ENCODE data around the gene KPTN. TPM values are rescaled to one million over a fixed set of nuclear protein-coding genes. Genes with fewer than 3 reads are reported as not detected.

The KPTN gene
- total RNA-seq, 1 donor, result 4.0 TPM

GRCh38 chr19:47499371-47499770 is 15.4 kb upstream of the KPTN start:
- peaks cover 41% of the 10 kb centered on the region for H4K20me1 ChIP-seq (ENCODE audit: insufficient read depth, low read length)
- H3K9me3 ChIP-seq (ENCODE audit: low read depth, low read length), result no peaks in the 10 kb centered on the region
- H2AFZ ChIP-seq (ENCODE audit: low read length), result no peak overlapping the region
- H3K4me1 ChIP-seq (ENCODE audit: insufficient read depth, low read length), result peaks cover 6% of the 10 kb centered on the region
- H3K36me3 ChIP-seq (ENCODE audit: insufficient read depth, low read length), result peaks cover 65% of the 10 kb centered on the region
- TF ChIP-seq, protein P1, sequence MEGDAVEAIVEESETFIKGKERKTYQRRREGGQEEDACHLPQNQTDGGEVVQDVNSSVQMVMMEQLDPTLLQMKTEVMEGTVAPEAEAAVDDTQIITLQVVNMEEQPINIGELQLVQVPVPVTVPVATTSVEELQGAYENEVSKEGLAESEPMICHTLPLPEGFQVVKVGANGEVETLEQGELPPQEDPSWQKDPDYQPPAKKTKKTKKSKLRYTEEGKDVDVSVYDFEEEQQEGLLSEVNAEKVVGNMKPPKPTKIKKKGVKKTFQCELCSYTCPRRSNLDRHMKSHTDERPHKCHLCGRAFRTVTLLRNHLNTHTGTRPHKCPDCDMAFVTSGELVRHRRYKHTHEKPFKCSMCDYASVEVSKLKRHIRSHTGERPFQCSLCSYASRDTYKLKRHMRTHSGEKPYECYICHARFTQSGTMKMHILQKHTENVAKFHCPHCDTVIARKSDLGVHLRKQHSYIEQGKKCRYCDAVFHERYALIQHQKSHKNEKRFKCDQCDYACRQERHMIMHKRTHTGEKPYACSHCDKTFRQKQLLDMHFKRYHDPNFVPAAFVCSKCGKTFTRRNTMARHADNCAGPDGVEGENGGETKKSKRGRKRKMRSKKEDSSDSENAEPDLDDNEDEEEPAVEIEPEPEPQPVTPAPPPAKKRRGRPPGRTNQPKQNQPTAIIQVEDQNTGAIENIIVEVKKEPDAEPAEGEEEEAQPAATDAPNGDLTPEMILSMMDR (IDR thresholded peaks at IDR 0.05; ENCODE audit: extremely low read depth, low read depth, low read length), result no peak
- H3K27ac ChIP-seq (ENCODE audit: low read depth, low read length), result no peak overlapping the region
- H3K4me3 ChIP-seq (ENCODE audit: insufficient read depth, low read length), result no peak overlapping the region
- peaks cover 80% of the 10 kb centered on the region for H3K79me2 ChIP-seq (ENCODE audit: insufficient read depth, low read length)
- H3K4me2 ChIP-seq (ENCODE audit: insufficient read depth, low read length), result no peak overlapping the region
- no peaks in the 10 kb centered on the region for H3K27me3 ChIP-seq (ENCODE audit: insufficient read depth, low read length)
- no peak for DNase-seq (ENCODE audit: insufficient read length, low spot score, missing footprints)

DNA sequence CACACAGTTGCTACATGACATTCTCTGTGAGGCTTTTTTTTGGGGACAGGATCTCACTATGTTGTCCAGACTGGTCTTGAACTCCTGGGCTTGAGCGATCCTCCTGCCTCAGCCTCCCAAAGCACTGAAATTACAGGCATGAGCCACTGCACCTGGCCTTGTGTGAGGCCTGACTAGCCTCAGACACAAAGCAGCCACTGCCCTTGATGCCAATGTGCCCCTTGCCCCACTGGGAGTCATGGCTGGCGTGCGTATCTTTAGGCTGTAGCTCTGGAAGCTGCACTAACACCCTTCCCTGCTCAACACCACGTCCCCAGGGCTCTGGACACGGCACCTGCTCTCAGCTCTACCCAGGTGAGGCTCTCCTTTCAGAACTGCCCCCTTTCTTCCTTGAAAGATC is 14.5 kb upstream of the KPTN start:
- Histone ChIP-seq H2AFZ (ENCODE audit: low read length) (no peak overlapping the region), H3K79me2 (ENCODE audit: insufficient read depth, low read length) (peaks cover 75% of the 10 kb centered on the region), H3K27me3 (ENCODE audit: insufficient read depth, low read length) (no peaks in the 10 kb centered on the region), H3K4me3 (ENCODE audit: insufficient read depth, low read length) (no peak overlapping the region), H3K4me2 (ENCODE audit: insufficient read depth, low read length) (no peak overlapping the region), H3K9me3 (ENCODE audit: low read depth, low read length) (no peaks in the 10 kb centered on the region), H4K20me1 (ENCODE audit: insufficient read depth, low read length) (peaks cover 43% of the 10 kb centered on the region), H3K27ac (ENCODE audit: low read depth, low read length) (no peak overlapping the region), H3K4me1 (ENCODE audit: insufficient read depth, low read length) (peaks cover 6% of the 10 kb centered on the region), H3K36me3 (ENCODE audit: insufficient read depth, low read length) (peaks cover 58% of the 10 kb centered on the region)
- DNase-seq (ENCODE audit: insufficient read length, low spot score, missing footprints), result peak; percentile 57
- TF ChIP-seq, protein P1 (IDR thresholded peaks at IDR 0.05; ENCODE audit: extremely low read depth, low read depth, low read length), result no peak

GRCh38 chr19:47497821-47498520 is 14.0 kb upstream of the KPTN start:
- TF ChIP-seq, protein P1 (IDR thresholded peaks at IDR 0.05; ENCODE audit: extremely low read depth, low read depth, low read length), result no peak
- no peaks in the 10 kb centered on the region for H3K9me3 ChIP-seq (ENCODE audit: low read depth, low read length)
- no peak overlapping the region for H2AFZ ChIP-seq (ENCODE audit: low read length)
- DNase-seq (ENCODE audit: insufficient read length, low spot score, missing footprints), result peak; percentile 37
- peaks cover 52% of the 10 kb centered on the region for H3K36me3 ChIP-seq (ENCODE audit: insufficient read depth, low read length)
- no peak overlapping the region for H3K27ac ChIP-seq (ENCODE audit: low read depth, low read length)
- peaks cover 6% of the 10 kb centered on the region for H3K4me1 ChIP-seq (ENCODE audit: insufficient read depth, low read length)
- peaks cover 70% of the 10 kb centered on the region for H3K79me2 ChIP-seq (ENCODE audit: insufficient read depth, low read length)
- no peak overlapping the region for H3K4me3 ChIP-seq (ENCODE audit: insufficient read depth, low read length)
- H4K20me1 ChIP-seq (ENCODE audit: insufficient read depth, low read length), result peaks cover 43% of the 10 kb centered on the region
- no peaks in the 10 kb centered on the region for H3K27me3 ChIP-seq (ENCODE audit: insufficient read depth, low read length)
- H3K4me2 ChIP-seq (ENCODE audit: insufficient read depth, low read length), result no peak overlapping the region

DNA sequence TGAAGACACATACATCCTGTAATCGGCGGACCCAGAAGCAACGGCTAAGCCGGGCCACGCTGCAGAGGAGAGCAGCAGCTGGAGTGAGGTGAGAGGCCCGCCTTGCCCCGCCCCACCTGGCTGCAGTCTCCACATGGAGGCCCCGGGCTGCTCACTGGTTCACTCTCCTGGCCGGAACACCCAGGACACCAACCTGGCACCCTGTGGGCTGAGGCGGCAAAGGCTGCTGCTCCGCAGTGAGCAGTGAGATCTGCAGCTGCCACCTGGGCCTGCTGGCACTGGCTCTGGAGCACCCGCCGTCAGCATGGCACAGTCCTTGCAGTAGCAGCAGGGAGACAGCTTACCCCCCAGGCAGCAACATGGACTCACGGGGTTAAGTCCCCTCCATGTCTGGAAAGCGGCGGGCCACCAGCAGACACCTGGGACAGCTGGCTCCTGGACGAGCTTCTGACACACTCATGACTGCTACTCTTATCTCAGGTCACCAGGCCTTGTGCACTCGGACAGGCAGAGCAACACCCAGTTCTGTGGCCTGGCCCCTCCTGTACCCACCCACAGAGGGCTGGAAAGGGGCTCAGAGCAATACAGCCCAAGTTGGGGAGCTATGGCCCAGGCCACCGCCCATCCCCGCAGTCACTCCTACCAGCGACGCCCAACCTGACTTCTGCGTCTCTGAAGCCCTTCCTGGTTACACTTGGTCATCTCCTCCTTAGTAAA is 13.2 kb upstream of the KPTN start:
- peaks cover 38% of the 10 kb centered on the region for H4K20me1 ChIP-seq (ENCODE audit: insufficient read depth, low read length)
- H3K4me3 ChIP-seq (ENCODE audit: insufficient read depth, low read length), result no peak overlapping the region
- H2AFZ ChIP-seq (ENCODE audit: low read length), result no peak overlapping the region
- H3K27ac ChIP-seq (ENCODE audit: low read depth, low read length), result no peak overlapping the region
- H3K79me2 ChIP-seq (ENCODE audit: insufficient read depth, low read length), result peaks cover 63% of the 10 kb centered on the region
- no peaks in the 10 kb centered on the region for H3K27me3 ChIP-seq (ENCODE audit: insufficient read depth, low read length)
- no peaks in the 10 kb centered on the region for H3K9me3 ChIP-seq (ENCODE audit: low read depth, low read length)
- DNase-seq (ENCODE audit: insufficient read length, low spot score, missing footprints), result peak; percentile 32
- H3K36me3 ChIP-seq (ENCODE audit: insufficient read depth, low read length), result peaks cover 44% of the 10 kb centered on the region
- peaks cover 6% of the 10 kb centered on the region for H3K4me1 ChIP-seq (ENCODE audit: insufficient read depth, low read length)
- TF ChIP-seq, protein P1 (IDR thresholded peaks at IDR 0.05; ENCODE audit: extremely low read depth, low read depth, low read length), result no peak
- H3K4me2 ChIP-seq (ENCODE audit: insufficient read depth, low read length), result no peak overlapping the region

Measured in osteoblast (primary cell).